ENCODE measurements around the gene GPT2.
"Not testable (repeated sequence)": the region's sequence is repeated elsewhere in the genome, so short reads cannot be mapped to it uniquely, and the experiment has no call there.

GPT2 gene

GRCh38 chr16:46866286-46866685, 17.9 kb upstream of the GPT2 start:
- DNase-seq (ENCODE audit: low read depth): no peak

- not testable (repeated sequence) for DNase-seq (ENCODE audit: low read depth)
These were observed 16.7 kb upstream of the GPT2 start for GRCh38 chr16:46867486-46867885.

- DNase-seq (ENCODE audit: low read depth): not testable (repeated sequence)
These were observed 15.3 kb upstream of the GPT2 start for GRCh38 chr16:46868891-46869290.

GRCh38 chr16:46871597-46871996, 12.6 kb upstream of the GPT2 start:
- DNase-seq (ENCODE audit: low read depth): no peak

- DNase-seq (ENCODE audit: low read depth): no peak
These were observed 11.0 kb upstream of the GPT2 start for GRCh38 chr16:46873201-46873600.

GRCh38 chr16:46875243-46875642, 8.9 kb upstream of the GPT2 start:
- DNase-seq (ENCODE audit: low read depth): no peak

- DNase-seq (ENCODE audit: low read depth): no peak
These were observed 1.7 kb upstream of the GPT2 start for GRCh38 chr16:46882304-46882939.

DNA sequence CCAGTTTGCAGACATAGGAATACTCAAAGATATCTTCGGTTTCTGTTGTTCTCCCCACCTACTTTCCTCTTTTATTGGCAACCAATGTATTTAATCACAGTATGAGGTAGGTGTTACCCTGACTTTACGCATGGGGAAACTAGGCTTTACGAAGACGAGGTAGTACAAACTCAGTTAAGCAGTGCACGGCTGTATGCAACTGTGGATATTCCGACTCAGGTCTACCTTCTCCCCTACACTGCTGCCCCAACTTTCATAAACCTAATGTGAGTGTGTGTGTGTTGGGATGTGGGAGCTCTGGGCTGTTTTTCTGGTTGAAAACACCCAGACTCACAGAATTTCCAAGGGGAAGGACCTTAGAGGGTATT, 1.2 kb upstream of the GPT2 start:
- DNase-seq (ENCODE audit: low read depth): no peak

GRCh38 chr16:46883353-46883689, 841 bp upstream of the GPT2 start:
- no peak for DNase-seq (ENCODE audit: low read depth)

DNA sequence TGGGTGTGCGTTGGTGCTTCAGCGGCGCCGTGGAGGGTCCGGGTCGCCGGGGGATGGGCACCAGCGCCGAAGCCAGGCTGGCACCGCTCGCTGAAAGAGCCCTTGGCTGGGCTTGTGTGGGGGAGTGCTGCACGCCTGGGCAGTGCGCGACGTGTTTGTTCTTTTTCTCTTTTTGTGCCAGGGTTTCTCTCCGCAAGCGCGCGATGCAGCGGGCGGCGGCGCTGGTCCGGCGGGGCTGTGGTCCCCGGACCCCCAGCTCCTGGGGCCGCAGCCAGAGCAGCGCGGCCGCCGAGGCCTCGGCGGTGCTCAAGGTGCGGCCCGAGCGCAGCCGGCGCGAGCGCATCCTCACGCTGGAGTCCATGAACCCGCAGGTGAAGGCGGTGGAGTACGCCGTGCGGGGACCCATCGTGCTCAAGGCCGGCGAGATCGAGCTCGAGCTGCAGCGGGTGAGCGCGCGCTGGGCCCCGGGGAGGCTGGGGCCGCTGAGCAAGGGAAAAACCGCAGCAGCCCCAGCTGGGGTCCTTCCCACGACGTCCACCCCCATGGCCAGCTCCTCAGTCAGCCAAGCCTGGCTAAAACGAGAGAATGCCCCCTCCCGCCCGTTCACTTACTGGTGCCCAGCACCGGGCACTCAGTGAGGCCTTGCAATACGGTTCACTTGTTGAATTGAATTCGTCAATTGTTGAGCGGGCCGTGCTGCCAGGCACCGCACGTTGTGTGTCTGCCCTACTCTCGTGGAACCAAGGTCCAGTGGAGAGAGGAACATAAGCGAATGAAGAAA, 541 bp downstream of the GPT2 start:
- peak; percentile 21 for DNase-seq (ENCODE audit: low read depth)

DNA sequence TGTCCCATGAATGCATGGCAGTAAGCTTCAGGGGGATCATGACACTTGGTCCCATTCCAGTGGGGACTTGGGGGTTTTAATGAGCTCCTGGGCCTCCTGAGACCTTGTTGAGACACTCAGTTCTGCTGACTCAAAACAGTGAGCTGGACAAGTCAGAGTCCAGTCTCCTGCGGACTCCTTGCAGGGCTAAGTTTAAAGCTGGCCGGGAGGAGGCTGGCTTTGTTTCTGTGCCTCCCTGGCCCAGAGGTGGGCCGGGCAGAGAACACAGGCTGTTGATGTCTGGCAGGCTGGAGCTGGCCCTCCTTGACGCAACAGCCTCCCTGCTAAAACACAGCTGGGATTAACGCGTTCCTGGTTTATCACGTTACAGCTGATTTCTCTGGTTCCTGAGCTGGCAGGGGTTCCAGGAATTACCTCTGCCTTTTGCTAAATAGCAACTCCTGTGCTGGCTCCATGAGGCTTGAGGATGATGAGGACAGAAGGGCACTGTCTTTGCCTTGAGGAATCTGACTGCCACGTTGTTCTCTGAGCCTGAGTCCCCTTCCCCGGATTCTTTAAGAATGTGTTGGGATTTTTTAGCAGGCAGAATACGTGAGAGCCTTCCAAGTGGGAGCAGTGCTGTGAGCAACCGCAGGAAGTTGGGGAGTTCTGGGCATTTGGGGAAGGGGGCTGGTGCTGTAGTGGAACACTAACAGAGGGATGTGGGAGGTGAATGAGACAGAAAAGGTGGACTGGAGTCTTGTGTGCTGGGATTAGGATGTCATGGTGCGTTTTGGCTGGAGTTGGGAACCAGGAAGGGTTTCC, 2.0 kb downstream of the GPT2 start:
- no peak for DNase-seq (ENCODE audit: low read depth)

- DNase-seq (ENCODE audit: low read depth): no peak
These were observed 2.8 kb downstream of the GPT2 start for GRCh38 chr16:46886764-46887523.

DNA sequence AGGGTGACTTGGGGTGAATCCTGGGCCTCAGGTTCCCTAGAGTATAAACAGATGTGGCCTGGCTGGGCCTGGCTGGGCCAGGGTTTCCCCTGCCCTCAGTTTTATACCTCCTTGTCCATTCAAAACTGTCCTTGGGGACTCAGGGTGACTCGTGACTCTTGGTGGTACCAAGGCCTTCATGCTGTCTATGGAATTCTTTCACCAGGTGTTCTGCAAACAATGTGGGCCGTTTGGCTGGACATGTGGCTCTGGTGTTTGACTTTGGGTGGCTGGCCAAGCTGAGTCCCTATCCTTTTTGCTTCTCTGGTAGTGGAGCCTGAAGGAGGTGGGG, 3.3 kb downstream of the GPT2 start:
- DNase-seq (ENCODE audit: low read depth): no peak

- no peak for DNase-seq (ENCODE audit: low read depth)
These were observed 5.2 kb downstream of the GPT2 start for GRCh38 chr16:46889245-46889941.

DNA sequence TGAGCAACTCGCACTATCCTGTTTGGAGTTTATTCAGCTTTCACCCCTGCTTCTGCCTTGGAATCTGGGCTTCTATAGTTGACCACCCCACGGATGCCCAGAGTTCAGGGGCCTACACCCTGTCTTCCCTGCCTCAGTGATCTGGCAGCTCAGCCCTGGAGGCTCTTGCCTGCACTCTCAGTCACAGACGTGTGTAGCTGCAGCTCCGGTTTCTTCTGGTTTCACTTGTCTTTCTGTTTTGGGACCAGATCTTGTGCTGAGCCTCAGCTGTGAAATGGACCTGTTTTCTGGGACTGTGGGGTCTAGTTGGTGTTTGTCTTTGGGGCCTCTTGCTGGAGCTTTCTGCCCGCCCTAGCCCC, 5.8 kb downstream of the GPT2 start:
- no peak for DNase-seq (ENCODE audit: low read depth)

DNA sequence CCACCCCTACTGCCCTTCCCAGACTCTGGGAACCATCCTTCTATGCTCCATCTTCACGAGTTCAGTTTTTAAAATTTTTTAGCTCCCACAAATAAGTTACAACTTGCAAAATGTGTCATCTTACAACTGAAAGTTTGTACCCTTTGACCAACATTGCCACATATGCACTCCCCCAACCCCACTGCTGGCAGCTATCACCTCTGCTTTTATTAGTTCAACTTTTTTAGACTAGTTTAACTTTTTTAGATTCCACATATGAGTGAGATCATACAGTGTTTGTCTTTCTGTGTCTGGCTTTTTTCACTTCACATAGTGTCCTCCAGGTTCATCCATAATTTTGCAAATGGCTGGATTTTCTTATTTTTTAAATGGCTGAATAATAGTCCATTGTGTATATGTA, 7.7 kb downstream of the GPT2 start:
- DNase-seq (ENCODE audit: low read depth): no peak

DNA sequence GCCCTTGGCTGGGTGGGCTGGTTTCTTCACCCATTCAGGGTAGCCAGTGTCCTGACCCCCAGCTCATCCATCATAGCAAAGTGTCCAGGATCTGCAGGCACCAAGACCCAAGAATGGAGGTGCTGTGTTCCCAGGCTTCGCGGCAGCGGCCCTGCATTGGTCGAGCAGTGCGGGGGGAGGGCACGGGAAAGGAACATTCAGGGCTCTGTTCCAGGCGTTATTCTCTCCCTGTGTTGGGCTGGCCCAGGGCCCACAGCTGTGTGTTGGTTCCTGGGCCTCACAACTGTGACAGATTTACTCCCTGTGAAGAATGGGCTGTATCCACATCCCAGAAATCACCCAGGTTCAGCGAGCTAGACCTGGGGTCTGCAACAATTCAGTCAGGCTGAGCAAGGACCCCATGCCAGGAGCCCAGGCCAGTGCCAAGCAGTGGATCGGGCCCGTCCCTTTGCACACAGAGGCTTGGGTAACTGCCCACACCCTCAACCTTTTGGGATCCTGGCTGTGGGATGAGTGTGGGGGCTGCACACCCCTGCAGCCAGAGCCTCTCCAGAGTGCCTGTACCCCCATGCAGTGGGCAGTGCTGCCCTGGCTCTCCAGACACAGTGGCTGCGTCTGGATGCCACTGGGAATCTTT, 10.0 kb downstream of the GPT2 start:
- no peak for DNase-seq (ENCODE audit: low read depth)

- no peak for DNase-seq (ENCODE audit: low read depth)
These were observed 11.5 kb downstream of the GPT2 start for GRCh38 chr16:46895399-46896313.

DNA sequence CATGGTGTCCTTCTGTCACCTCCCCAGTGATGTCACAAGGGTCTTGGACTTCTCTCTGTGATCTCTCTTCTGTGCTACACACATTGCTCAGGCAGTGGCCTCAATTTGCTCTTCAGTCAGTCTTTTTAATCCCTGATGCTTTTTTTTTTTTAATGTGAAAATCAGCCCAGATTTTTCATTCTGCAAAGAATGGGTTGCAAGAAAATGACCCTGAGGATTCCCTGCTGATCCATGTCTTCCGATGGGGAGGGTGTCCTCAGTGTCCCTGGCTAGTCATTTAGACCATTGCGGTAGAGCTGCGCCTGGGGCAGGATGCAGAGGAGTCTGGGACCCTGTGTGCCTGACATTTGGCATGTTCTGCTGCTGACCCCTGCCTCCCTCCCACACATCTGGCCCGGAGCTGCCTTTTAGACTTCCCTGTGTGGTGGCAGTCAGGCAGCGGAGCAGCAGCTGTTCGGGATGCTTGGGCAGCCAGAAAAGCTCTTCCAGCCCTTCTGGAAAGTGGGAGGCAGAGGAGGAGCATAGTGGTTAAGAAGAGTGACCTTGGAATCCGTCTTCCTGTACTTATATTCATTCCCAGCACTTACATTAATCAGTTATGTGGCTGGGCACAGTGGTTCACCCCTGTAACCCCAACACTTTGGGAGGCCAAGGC, 12.3 kb downstream of the GPT2 start:
- DNase-seq (ENCODE audit: low read depth): no peak

DNA sequence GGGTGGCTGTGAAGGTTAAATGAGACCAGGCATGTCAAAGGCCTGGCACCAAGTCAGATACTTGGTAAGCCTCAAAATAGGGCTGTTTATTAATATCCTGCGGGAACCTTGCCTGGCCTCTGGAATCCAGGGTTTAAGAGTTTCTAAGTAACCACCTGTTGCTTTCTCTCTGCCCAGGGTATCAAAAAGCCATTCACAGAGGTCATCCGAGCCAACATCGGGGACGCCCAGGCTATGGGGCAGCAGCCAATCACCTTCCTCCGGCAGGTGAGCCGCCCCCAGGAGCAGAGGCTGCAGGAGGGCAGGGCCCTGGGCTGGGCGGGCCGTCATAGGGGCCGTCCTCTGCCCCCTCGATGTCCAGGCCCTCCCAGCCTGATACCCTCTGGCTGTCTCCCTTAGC, 13.3 kb downstream of the GPT2 start:
- no peak for DNase-seq (ENCODE audit: low read depth)

Data from activated T-cell treated with anti-CD3 and anti-CD28 coated beads for 48 hours (primary cell).